ENCODE data around the gene ACO2.

DNA sequence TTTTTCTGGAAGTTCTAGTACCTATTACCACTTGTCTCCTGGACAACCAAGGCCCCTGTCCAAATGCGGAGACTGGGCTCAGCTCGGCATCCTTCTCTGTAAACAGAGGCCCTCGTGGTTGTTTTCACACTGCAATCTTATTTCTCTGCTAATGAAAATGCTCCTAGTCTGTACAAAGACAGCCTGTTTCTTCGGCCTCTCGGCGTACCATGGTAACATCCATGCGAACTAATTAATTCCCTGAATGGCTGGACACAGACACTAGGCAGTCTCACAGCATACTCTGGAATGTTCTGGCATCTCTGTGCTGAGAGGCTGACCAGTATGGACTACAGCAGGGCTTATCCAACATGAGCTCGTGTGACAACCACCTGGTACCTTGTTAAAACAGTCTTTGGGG is 69.7 kb downstream of the ACO2 start:
- TF ChIP-seq, protein P1, sequence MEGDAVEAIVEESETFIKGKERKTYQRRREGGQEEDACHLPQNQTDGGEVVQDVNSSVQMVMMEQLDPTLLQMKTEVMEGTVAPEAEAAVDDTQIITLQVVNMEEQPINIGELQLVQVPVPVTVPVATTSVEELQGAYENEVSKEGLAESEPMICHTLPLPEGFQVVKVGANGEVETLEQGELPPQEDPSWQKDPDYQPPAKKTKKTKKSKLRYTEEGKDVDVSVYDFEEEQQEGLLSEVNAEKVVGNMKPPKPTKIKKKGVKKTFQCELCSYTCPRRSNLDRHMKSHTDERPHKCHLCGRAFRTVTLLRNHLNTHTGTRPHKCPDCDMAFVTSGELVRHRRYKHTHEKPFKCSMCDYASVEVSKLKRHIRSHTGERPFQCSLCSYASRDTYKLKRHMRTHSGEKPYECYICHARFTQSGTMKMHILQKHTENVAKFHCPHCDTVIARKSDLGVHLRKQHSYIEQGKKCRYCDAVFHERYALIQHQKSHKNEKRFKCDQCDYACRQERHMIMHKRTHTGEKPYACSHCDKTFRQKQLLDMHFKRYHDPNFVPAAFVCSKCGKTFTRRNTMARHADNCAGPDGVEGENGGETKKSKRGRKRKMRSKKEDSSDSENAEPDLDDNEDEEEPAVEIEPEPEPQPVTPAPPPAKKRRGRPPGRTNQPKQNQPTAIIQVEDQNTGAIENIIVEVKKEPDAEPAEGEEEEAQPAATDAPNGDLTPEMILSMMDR (IDR thresholded peaks at IDR 0.05; ENCODE audit: control extremely low read depth in 1 of 3, insufficient read depth in 1 of 3, low read depth in 1 of 3, low read length in 3 of 3), result no peak
- TF ChIP-seq BRCA1 (IDR thresholded peaks at IDR 0.05; ENCODE audit: low read depth, low read length) (no peak), CHD1 (IDR thresholded peaks at IDR 0.05; ENCODE audit: low read depth, low read length) (no peak), POLR2A (IDR thresholded peaks at IDR 0.05; ENCODE audit: control extremely low read depth in 1 of 2, low read depth in 2 of 2, low read length in 2 of 2) (no peak), EZH2 (IDR thresholded peaks at IDR 0.05; ENCODE audit: low read depth, low read length, severe bottlenecking) (no peak), HDAC6 (IDR thresholded peaks at IDR 0.05; ENCODE audit: low read depth, low read length) (no peak), TAF1 (IDR thresholded peaks at IDR 0.05; ENCODE audit: low read depth, low read length) (no peak), EGR1 (IDR thresholded peaks at IDR 0.05; ENCODE audit: borderline replicate concordance, low read depth, low read length) (no peak)

All from H1 (cell line).